CMK (cell line): ENCODE results near the gene AKAP7.

Experiments
- DNase-seq: peaks from one replicate; pipeline ENCODE4 v3.0.0-alpha.2; 2010; ENCODE audit warnings: low read depth

Gene AKAP7

GRCh38 chr6:131134220-131134979 lies 867 bp upstream of the AKAP7 start:
- DNase-seq: no peak

- no peak for DNase-seq
Measured at GRCh38 chr6:131134980-131135243, 355 bp upstream of the AKAP7 start.

GRCh38 chr6:131136021-131136786 lies 937 bp downstream of the AKAP7 start:
- DNase-seq: peak; percentile 2

GRCh38 chr6:131139599-131139998 lies 4.3 kb downstream of the AKAP7 start:
- no peak for DNase-seq

GRCh38 chr6:131143319-131143718 lies 8.1 kb downstream of the AKAP7 start:
- no peak for DNase-seq

GRCh38 chr6:131146865-131147264 lies 11.6 kb downstream of the AKAP7 start:
- DNase-seq: no peak

- DNase-seq: no peak
Measured at GRCh38 chr6:131156411-131156810, 21.1 kb downstream of the AKAP7 start.

- no peak for DNase-seq
Measured at GRCh38 chr6:131159578-131159977, 24.3 kb downstream of the AKAP7 start.

GRCh38 chr6:131160254-131160758 lies 25.0 kb downstream of the AKAP7 start:
- no peak for DNase-seq

GRCh38 chr6:131161987-131162386 lies 26.7 kb downstream of the AKAP7 start:
- no peak for DNase-seq

GRCh38 chr6:131163886-131164285 lies 28.6 kb downstream of the AKAP7 start:
- DNase-seq: no peak

GRCh38 chr6:131164506-131164905 lies 29.2 kb downstream of the AKAP7 start:
- no peak for DNase-seq

GRCh38 chr6:131167773-131168172 lies 32.5 kb downstream of the AKAP7 start:
- no peak for DNase-seq

- no peak for DNase-seq
Measured at GRCh38 chr6:131169613-131170012, 34.3 kb downstream of the AKAP7 start.

GRCh38 chr6:131172222-131172621 lies 37.0 kb downstream of the AKAP7 start:
- no peak for DNase-seq

GRCh38 chr6:131173680-131174079 lies 38.4 kb downstream of the AKAP7 start:
- DNase-seq: no peak

GRCh38 chr6:131175564-131175963 lies 40.3 kb downstream of the AKAP7 start:
- no peak for DNase-seq

GRCh38 chr6:131177996-131178395 lies 42.7 kb downstream of the AKAP7 start:
- no peak for DNase-seq

- no peak for DNase-seq
Measured at GRCh38 chr6:131182991-131183425, 47.7 kb downstream of the AKAP7 start.

GRCh38 chr6:131183427-131184095 lies 48.3 kb downstream of the AKAP7 start:
- no peak for DNase-seq

GRCh38 chr6:131191590-131191989 lies 56.3 kb downstream of the AKAP7 start:
- no peak for DNase-seq

GRCh38 chr6:131197716-131198115 lies 62.4 kb downstream of the AKAP7 start:
- no peak for DNase-seq
